Fibroblast of pulmonary artery (primary cell): Measurements from ENCODE around the gene LBH.

Experiments used
- DNase-seq: peaks from one replicate; pipeline ENCODE4 v3.0.0-alpha.2; 2010; ENCODE audit warnings: low read depth
- H3K4me3 ChIP-seq: replicated peaks from 2 replicates; pipeline ENCODE4 v1.5.1; 2011; ENCODE audit warnings: low read depth, mild to moderate bottlenecking, control low read depth, low read length, moderate library complexity
- CTCF ChIP-seq: IDR thresholded peaks from 2 replicates; pipeline ENCODE4 v1.5.1; 2011; ENCODE audit warnings: mild to moderate bottlenecking, control low read depth, low read length, inconsistent platforms; ENCODE audit errors: missing control alignments

LBH gene

GRCh38 chr2:30276455-30276911 lies 45.1 kb downstream of the LBH start:
- no peak for DNase-seq
- no peak for TF ChIP-seq CTCF
- no peak overlapping the region for H3K4me3 ChIP-seq

GRCh38 chr2:30277582-30277981 lies 46.2 kb downstream of the LBH start:
- DNase-seq: no peak
- TF ChIP-seq CTCF: no peak

GRCh38 chr2:30278419-30278818 lies 47.1 kb downstream of the LBH start:
- no peak overlapping the region for H3K4me3 ChIP-seq
- TF ChIP-seq CTCF: no peak
- DNase-seq: no peak

More at GRCh38 chr2:30277582-30277981, 46.2 kb downstream of the LBH start:
- H3K4me3 ChIP-seq: no peak overlapping the region

GRCh38 chr2:30280596-30281434 lies 49.5 kb downstream of the LBH start:
- H3K4me3 ChIP-seq: no peak overlapping the region
- DNase-seq: no peak

GRCh38 chr2:30282081-30282480 lies 50.7 kb downstream of the LBH start:
- TF ChIP-seq CTCF: no peak
- H3K4me3 ChIP-seq: no peak overlapping the region
- no peak for DNase-seq

More at GRCh38 chr2:30280596-30281434, 49.5 kb downstream of the LBH start:
- no peak for TF ChIP-seq CTCF

- no peak for DNase-seq
- no peak for TF ChIP-seq CTCF
Measured at GRCh38 chr2:30282721-30283120, 51.4 kb downstream of the LBH start.

More at GRCh38 chr2:30282721-30283120, 51.4 kb downstream of the LBH start:
- no peak overlapping the region for H3K4me3 ChIP-seq
